Astrocyte of the spinal cord (primary cell): ENCODE results near the gene MCAT.

ENCODE experiments used
- DNase-seq: peaks from one replicate; pipeline ENCODE4 v3.0.0; 2011; ENCODE audit warnings: low read depth, low spot score
- H3K4me3 ChIP-seq: 2 replicates; pipeline ENCODE4 v1.5.1; 2011; ENCODE audit warnings: low read depth, mild to moderate bottlenecking, low read length, moderate library complexity
- CTCF ChIP-seq: IDR thresholded peaks from 2 replicates; pipeline ENCODE4 v1.5.1; 2012; ENCODE audit warnings: low read depth, mild to moderate bottlenecking, low read length, inconsistent platforms
- in situ Hi-C: cut with HindIII; loops from 2 replicates; pipeline ENCODE4 v1.10.0; 2017; ENCODE audit warnings: low sequenced_read_pairs

The MCAT gene

DNA sequence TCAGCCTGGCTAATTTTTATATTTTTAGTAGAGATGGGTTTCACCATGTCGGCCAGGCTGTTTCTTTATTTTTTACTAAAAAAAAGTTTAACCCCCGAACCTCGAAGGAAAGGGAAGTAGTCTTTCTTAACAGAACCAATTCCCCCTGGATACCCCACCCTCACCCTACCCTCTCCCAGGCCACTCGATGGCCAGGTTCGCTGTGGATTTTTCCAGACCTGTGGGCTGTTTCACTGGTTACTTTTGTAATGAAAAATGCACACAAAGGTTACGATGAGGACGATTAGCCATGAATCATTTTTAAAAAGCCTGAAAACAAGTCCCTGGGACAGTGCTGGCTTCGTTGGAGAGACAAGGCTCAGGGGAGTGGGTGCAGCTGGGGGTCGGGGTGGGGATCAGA is 10.7 kb upstream of the MCAT start:
- no peak overlapping the region for H3K4me3 ChIP-seq
- DNase-seq: no peak

GRCh38 chr22:43152357-43153071 is 9.3 kb upstream of the MCAT start:
- TF ChIP-seq CTCF: no peak
- in situ Hi-C loops: no loop called here
- peak overlapping the region; percentile 70 for H3K4me3 ChIP-seq
- DNase-seq: peak; percentile 38

More for the DNA sequence above, 10.7 kb upstream of the MCAT start:
- TF ChIP-seq CTCF: no peak
- in situ Hi-C loops: no loop called here

DNA sequence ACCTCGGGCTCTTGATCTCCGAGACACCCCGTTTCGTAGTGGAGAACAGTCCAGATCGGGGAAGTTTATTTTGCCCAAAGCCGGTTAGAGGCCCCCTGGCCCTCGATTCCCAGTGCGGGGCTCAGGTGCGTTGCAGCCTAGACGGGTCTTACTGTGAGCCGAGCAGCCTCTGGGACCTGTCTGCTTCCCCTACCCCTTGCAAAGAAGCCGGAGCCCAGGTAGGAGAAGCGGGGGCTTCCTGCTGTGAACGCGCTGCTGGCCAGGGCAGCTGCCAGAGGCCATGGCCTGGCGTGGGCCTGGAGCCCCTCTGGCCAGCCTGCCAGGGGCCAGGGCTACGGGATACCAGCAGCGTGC is 8.8 kb upstream of the MCAT start:
- H3K4me3 ChIP-seq: peak overlapping the region; percentile 70
- no peak for TF ChIP-seq CTCF
- DNase-seq: no peak
- in situ Hi-C loops: no loop called here

DNA sequence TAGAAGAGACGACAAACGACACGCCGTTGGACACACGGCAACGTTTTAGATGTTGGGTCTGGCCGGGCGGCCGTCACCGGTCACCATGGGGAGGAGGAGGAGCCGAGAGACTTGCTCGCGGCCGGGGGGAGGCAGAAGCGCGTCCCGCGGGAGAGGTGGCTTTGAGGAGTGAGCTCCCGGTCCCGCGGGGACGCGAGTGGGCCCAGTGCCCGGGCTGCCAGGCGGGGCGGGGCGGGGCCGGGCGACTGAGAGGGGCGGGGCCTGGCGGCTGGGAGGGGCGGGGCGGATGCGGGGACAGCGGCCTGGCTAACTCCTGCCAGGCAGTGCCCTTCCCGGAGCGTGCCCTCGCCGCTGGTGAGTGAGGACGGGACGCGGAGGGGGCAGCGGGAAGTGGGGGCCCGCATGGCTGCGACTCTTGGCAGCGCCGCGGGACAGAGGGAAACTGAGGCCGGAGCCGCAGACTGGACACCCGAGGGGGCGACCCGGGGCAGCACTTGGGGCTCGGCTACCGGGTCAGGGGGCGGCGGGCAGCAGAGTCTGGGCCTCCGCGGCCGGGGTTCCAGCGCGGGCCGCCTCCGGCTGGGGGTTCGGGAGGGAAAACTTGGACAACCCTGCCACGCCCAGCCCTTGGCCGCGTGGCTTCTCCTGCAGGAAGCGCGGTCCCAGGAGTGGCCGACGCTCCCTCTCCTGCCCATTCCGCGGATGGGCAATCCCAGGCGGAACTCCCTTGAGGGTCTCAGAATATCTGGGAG is 8.2 kb upstream of the MCAT start, which contains the start of gene TSPO:
Gene TSPO, plus strand, starts transcription at position 309 of the 752 bp plus-strand sequence. CDS start 7,680 bp downstream, outside the sequence.
- in situ Hi-C loops: no loop called here
- TF ChIP-seq CTCF: no peak
- peak within 1 kb of the TSS; percentile 70 for H3K4me3 ChIP-seq
- peak; percentile 37 for DNase-seq

GRCh38 chr22:43150731-43151206 is 7.6 kb upstream of the MCAT start:
- no peak for DNase-seq
- H3K4me3 ChIP-seq: peak overlapping the region; percentile 70
- no peak for TF ChIP-seq CTCF
- in situ Hi-C loops: no loop called here

GRCh38 chr22:43148581-43148980 is 5.4 kb upstream of the MCAT start:
- in situ Hi-C loops: no loop called here
- TF ChIP-seq CTCF: no peak
- H3K4me3 ChIP-seq: no peak overlapping the region
- no peak for DNase-seq
